IMR-90 (cell line): ENCODE results near the gene FUT8. TPM values are rescaled to one million over a fixed set of nuclear protein-coding genes. Genes with fewer than 3 reads are reported as not detected.

ENCODE experiments used
- ATAC-seq: fragments of 200-7000 bp; cut with Tn5 transposase; 2 replicates; pipeline ENCODE4 v1.9.1; 2020; ENCODE audit warnings: low read depth, mild to moderate bottlenecking, moderate library complexity
- BruUV-seq: library from RNA; stranded (reverse); fragments of 400-500 nt; replicated peaks from 2 replicates; lab custom pipeline; 2021; lab: Mats Ljungman, UMichigan
- CTCF ChIA-PET: fragments of 300-600 bp; formaldehyde crosslinking; extraction: SDS; loops from one replicate; lab custom pipeline; 2021; ENCODE audit warnings: antibody characterized with exemption; lab: Yijun Ruan, JAX
- POLR2A ChIA-PET: fragments of 300-600 bp; sonication (Branson Sonifier 250); formaldehyde crosslinking; loops from one replicate; lab custom pipeline; 2022; ENCODE audit warnings: antibody characterized with exemption; ENCODE audit not compliant: unreplicated experiment; lab: Charles Lee
- DNase-seq: peaks from one replicate; pipeline ENCODE4 v3.0.0; 2013
- H2AFZ ChIP-seq: replicated peaks from 2 replicates; pipeline ENCODE3; 2013; ENCODE audit warnings: low read length, mild to moderate bottlenecking; ENCODE audit not compliant: poor library complexity
- H2AK5ac ChIP-seq: 2 replicates; pipeline ENCODE4 v1.6.1; 2013; ENCODE audit warnings: low read depth, low read length, inconsistent platforms
- H2AK9ac ChIP-seq: replicated peaks from 2 replicates; pipeline ENCODE3; 2013; ENCODE audit warnings: mild to moderate bottlenecking, low read depth, low read length, moderate library complexity; ENCODE audit not compliant: poor library complexity
- H2BK120ac ChIP-seq: 2 replicates; pipeline ENCODE4 v1.6.1; 2013; ENCODE audit warnings: low read depth, low read length, inconsistent platforms
- H2BK15ac ChIP-seq: 3 replicates; pipeline ENCODE4 v1.6.1; 2013; ENCODE audit warnings: low read depth, low read length, inconsistent platforms
- H2BK20ac ChIP-seq: 2 replicates; pipeline ENCODE4 v1.6.1; 2013; ENCODE audit warnings: low read depth, mild to moderate bottlenecking, inconsistent platforms, low read length, moderate library complexity
- H2BK5ac ChIP-seq: 2 replicates; pipeline ENCODE4 v1.6.1; 2013; ENCODE audit warnings: mild to moderate bottlenecking, low read depth, low read length, inconsistent platforms; ENCODE audit not compliant: poor library complexity, severe bottlenecking
- H3K14ac ChIP-seq: replicated peaks from 2 replicates; pipeline ENCODE4 v1.6.1; 2013; ENCODE audit warnings: low read depth, low read length, inconsistent platforms
- H3K18ac ChIP-seq: 2 replicates; pipeline ENCODE4 v1.6.1; 2013; ENCODE audit warnings: low read depth, low read length, control low read depth
- H3K23ac ChIP-seq: 2 replicates; pipeline ENCODE4 v1.6.1; 2013; ENCODE audit warnings: low read depth, low read length, inconsistent platforms
- H3K27ac ChIP-seq: 2 replicates; pipeline ENCODE4 v1.5.1; 2013; ENCODE audit warnings: mild to moderate bottlenecking, control low read depth, low read length; ENCODE audit not compliant: insufficient read depth
- H3K27me3 ChIP-seq: 2 replicates; pipeline ENCODE4 v1.6.1; 2013; ENCODE audit warnings: low read length; ENCODE audit not compliant: control insufficient read depth, insufficient read depth
- H3K36me3 ChIP-seq: 2 replicates; pipeline ENCODE4 v1.6.1; 2013; ENCODE audit warnings: low read length, mixed read lengths; ENCODE audit not compliant: control insufficient read depth, insufficient read depth
- H3K4ac ChIP-seq: 2 replicates; pipeline ENCODE4 v1.6.1; 2013; ENCODE audit warnings: low read depth, low read length, inconsistent platforms
- H3K4me1 ChIP-seq: 2 replicates; pipeline ENCODE4 v1.6.1; 2013; ENCODE audit warnings: low read length, mixed read lengths; ENCODE audit not compliant: control insufficient read depth, insufficient read depth
- H3K4me2 ChIP-seq: 2 replicates; pipeline ENCODE4 v1.6.1; 2013; ENCODE audit warnings: low read depth, mild to moderate bottlenecking, control low read depth, low read length, moderate library complexity
- H3K4me3 ChIP-seq: 2 replicates; pipeline ENCODE4 v1.5.1; 2013; ENCODE audit warnings: low read depth, mild to moderate bottlenecking, control low read depth, low read length, moderate library complexity; ENCODE audit not compliant: insufficient read depth
- H3K56ac ChIP-seq: 2 replicates; pipeline ENCODE4 v1.6.1; 2013; ENCODE audit warnings: low read length, inconsistent platforms; ENCODE audit not compliant: insufficient read depth; ENCODE audit errors: extremely low read depth
- H3K79me1 ChIP-seq, 2 experiments: 2 replicates each; pipeline ENCODE4 v1.6.1; 2013; ENCODE audit warnings: low read length in 2 of 2, inconsistent platforms in 1 of 2, low read depth in 1 of 2
- H3K9ac ChIP-seq: 2 replicates; pipeline ENCODE4 v1.6.1; 2013; ENCODE audit warnings: low read depth, low read length, control low read depth
- H3K9me1 ChIP-seq: 2 replicates; pipeline ENCODE4 v1.6.1; 2013; ENCODE audit warnings: low read length, inconsistent platforms; ENCODE audit not compliant: insufficient read depth
- H3K9me3 ChIP-seq: 2 replicates; pipeline ENCODE4 v1.6.1; 2013; ENCODE audit warnings: low read length; ENCODE audit not compliant: control insufficient read depth, insufficient read depth
- H4K20me1 ChIP-seq: 2 replicates; pipeline ENCODE4 v1.6.1; 2013; ENCODE audit warnings: low read length, inconsistent platforms; ENCODE audit not compliant: insufficient read depth
- H4K5ac ChIP-seq: 2 replicates; pipeline ENCODE4 v1.6.1; 2013; ENCODE audit warnings: mild to moderate bottlenecking, low read depth, low read length, control low read depth
- H4K8ac ChIP-seq, 2 experiments: 2 replicates each; pipeline ENCODE4 v1.6.1; 2013; ENCODE audit warnings: low read depth in 2 of 2, low read length in 2 of 2, control low read depth in 1 of 2, inconsistent platforms in 1 of 2
- H4K91ac ChIP-seq: 2 replicates; pipeline ENCODE4 v1.6.1; 2013; ENCODE audit warnings: low read depth, low read length, inconsistent platforms; ENCODE audit not compliant: insufficient read depth
- BHLHE40 ChIP-seq: fragments of 150-350 bp; IDR thresholded peaks from 2 replicates; pipeline ENCODE4 v1.6.1; 2016; ENCODE audit warnings: mild to moderate bottlenecking, low read depth, low read length
- CEBPB ChIP-seq: IDR thresholded peaks from 2 replicates; pipeline ENCODE4 v1.6.1; 2012; ENCODE audit warnings: low read depth, low read length, improper control_type of control experiment
- CHD1 ChIP-seq: IDR thresholded peaks from 2 replicates; pipeline ENCODE4 v1.6.1; 2012; ENCODE audit warnings: low read depth, low read length, improper control_type of control experiment
- ELK1 ChIP-seq: fragments of 150-350 bp; IDR thresholded peaks from 2 replicates; pipeline ENCODE4 v1.6.1; 2016; ENCODE audit warnings: low read depth, mild to moderate bottlenecking, low read length, moderate library complexity, borderline replicate concordance
- FOS ChIP-seq: fragments of 150-350 bp; IDR thresholded peaks from 2 replicates; pipeline ENCODE4 v1.6.1; 2016; ENCODE audit warnings: low read depth, low read length
- MAFK ChIP-seq: IDR thresholded peaks from 2 replicates; pipeline ENCODE4 v1.6.1; 2012; ENCODE audit warnings: low read depth, low read length, improper control_type of control experiment
- MAZ ChIP-seq: IDR thresholded peaks from 2 replicates; pipeline ENCODE4 v1.6.1; 2012; ENCODE audit warnings: low read depth, mild to moderate bottlenecking, low read length, improper control_type of control experiment, moderate library complexity, borderline replicate concordance
- MXI1 ChIP-seq: IDR thresholded peaks from 2 replicates; pipeline ENCODE4 v1.6.1; 2012; ENCODE audit warnings: low read depth, mild to moderate bottlenecking, low read length, moderate library complexity, borderline replicate concordance
- NFE2L2 ChIP-seq: fragments of 150-350 bp; IDR thresholded peaks from 2 replicates; pipeline ENCODE4 v1.6.1; 2016; ENCODE audit warnings: low read depth, mild to moderate bottlenecking, low read length
- POLR2A ChIP-seq: IDR thresholded peaks from 2 replicates; pipeline ENCODE4 v1.6.1; 2012; ENCODE audit warnings: mild to moderate bottlenecking, low read depth, low read length
- RAD21 ChIP-seq: IDR thresholded peaks from 2 replicates; pipeline ENCODE4 v1.6.1; 2012; ENCODE audit warnings: low read length, improper control_type of control experiment
- RCOR1 ChIP-seq: IDR thresholded peaks from 2 replicates; pipeline ENCODE4 v1.6.1; 2012; ENCODE audit warnings: mild to moderate bottlenecking, low read length, improper control_type of control experiment; ENCODE audit not compliant: insufficient replicate concordance
- RFX5 ChIP-seq: IDR thresholded peaks from 2 replicates; pipeline ENCODE4 v1.8.0; 2012; ENCODE audit warnings: low read depth, mild to moderate bottlenecking, low read length, moderate library complexity
- SMC3 ChIP-seq: fragments of 150-350 bp; IDR thresholded peaks from 2 replicates; pipeline ENCODE4 v1.6.1; 2016; ENCODE audit warnings: low read depth, mild to moderate bottlenecking, antibody characterized with exemption, low read length, moderate library complexity
- WGBS, 2 experiments: methylation state at CpG; one replicate each; pipeline versions ENCODE4 v1.1.5 to v1.1.7; 2013; ENCODE audit warnings: missing lambda C conversion rate in 2 of 2; ENCODE audit not compliant: insufficient read length in 1 of 2; ENCODE audit errors: extremely low coverage in 2 of 2; 5-methylcytosine and 5-hydroxymethylcytosine counted together
- dilution Hi-C: fragments of 300-500 bp; cut with HindIII; formaldehyde crosslinking; loops from one replicate; pipeline ENCODE4 v1.14.3; 2018; ENCODE audit warnings: low sequenced_read_pairs; ENCODE audit not compliant: unreplicated experiment
- in situ Hi-C: fragments of 300-500 bp; cut with MboI; formaldehyde crosslinking; loops from 3 replicates; pipeline ENCODE4 v1.14.3; 2019; ENCODE audit warnings: low sequenced_read_pairs, inconsistent platforms, mixed read lengths
- intact Hi-C: fragments of 100-400 bp; cut with micrococcal nuclease; formaldehyde crosslinking; loops from 2 replicates; pipeline ENCODE4 v1.10.0; 2022
- polyA plus RNA-seq, 3 experiments: library from polyadenylated mRNA; depleted of rRNA; stranded (reverse); fragments of >200 nt; gene quantifications; 2 replicates each; pipeline ENCODE4 v1.2.3, GENCODE V29; 2012; ENCODE audit warnings: low replicate concordance in 1 of 3
- total RNA-seq: library from RNA; depleted of rRNA; stranded (reverse); fragments of >200 nt; gene quantifications from 2 replicates; pipeline ENCODE4 v1.2.3, GENCODE V29; 2012
- TF ChIP-seq, protein P1 (sequence below): fragments of 150-350 bp; IDR thresholded peaks from 2 replicates; pipeline ENCODE4 v1.6.1; 2017; ENCODE audit warnings: mild to moderate bottlenecking, antibody characterized with exemption, low read length, low read depth
- TF ChIP-seq, protein P2 (sequence below): conservative IDR thresholded peaks from 2 replicates; pipeline ENCODE4 v1.5.1; 2012; ENCODE audit warnings: mild to moderate bottlenecking, low read depth, low read length, improper control_type of control experiment

Gene FUT8
- total and polyA plus RNA-seq, 2 of the 4 experiments (the other 2 are of a cell fraction): 15.6 to 72.9 TPM

GRCh38 chr14:65410640-65411039 is 1.9 kb upstream of the FUT8 start:
- Histone ChIP-seq H3K9ac (no peak overlapping the region), H3K79me1 (peaks cover 5 to 7% of the 10 kb centered on the region in 2 experiments; a peak in 2 of 4 replicates), H3K9me3 (no peaks in the 10 kb centered on the region), H3K27me3 (no peaks in the 10 kb centered on the region), H3K4me2 (no peak overlapping the region), H2AFZ (no peak overlapping the region), H2BK20ac (no peak overlapping the region), H4K5ac (no peak overlapping the region), H4K91ac (no peak overlapping the region), H2BK15ac (no peak overlapping the region), H3K18ac (no peak overlapping the region), H3K9me1 (no peaks in the 10 kb centered on the region), H3K14ac (no peak overlapping the region), H2BK5ac (no peak overlapping the region), H2BK120ac (no peak overlapping the region), H3K4ac (no peak overlapping the region), H3K36me3 (no peaks in the 10 kb centered on the region), H3K56ac (no peak overlapping the region), H3K27ac (no peak overlapping the region), H3K4me3 (no peak overlapping the region), H3K23ac (no peak overlapping the region), H2AK9ac (no peak overlapping the region), H3K4me1 (no peaks in the 10 kb centered on the region), H4K20me1 (no peaks in the 10 kb centered on the region), H2AK5ac (no peak overlapping the region), H4K8ac (no peak overlapping the region)
- TF ChIP-seq MAZ (no peak), CEBPB (no peak), CHD1 (no peak), BHLHE40 (no peak), RCOR1 (no peak), POLR2A (no peak), FOS (no peak), SMC3 (no peak), ELK1 (no peak), MXI1 (no peak), MAFK (no peak), NFE2L2 (no peak), RFX5 (no peak), RAD21 (no peak)
- TF ChIP-seq, protein P1, sequence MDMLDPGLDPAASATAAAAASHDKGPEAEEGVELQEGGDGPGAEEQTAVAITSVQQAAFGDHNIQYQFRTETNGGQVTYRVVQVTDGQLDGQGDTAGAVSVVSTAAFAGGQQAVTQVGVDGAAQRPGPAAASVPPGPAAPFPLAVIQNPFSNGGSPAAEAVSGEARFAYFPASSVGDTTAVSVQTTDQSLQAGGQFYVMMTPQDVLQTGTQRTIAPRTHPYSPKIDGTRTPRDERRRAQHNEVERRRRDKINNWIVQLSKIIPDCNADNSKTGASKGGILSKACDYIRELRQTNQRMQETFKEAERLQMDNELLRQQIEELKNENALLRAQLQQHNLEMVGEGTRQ: no peak
- TF ChIP-seq, protein P2, sequence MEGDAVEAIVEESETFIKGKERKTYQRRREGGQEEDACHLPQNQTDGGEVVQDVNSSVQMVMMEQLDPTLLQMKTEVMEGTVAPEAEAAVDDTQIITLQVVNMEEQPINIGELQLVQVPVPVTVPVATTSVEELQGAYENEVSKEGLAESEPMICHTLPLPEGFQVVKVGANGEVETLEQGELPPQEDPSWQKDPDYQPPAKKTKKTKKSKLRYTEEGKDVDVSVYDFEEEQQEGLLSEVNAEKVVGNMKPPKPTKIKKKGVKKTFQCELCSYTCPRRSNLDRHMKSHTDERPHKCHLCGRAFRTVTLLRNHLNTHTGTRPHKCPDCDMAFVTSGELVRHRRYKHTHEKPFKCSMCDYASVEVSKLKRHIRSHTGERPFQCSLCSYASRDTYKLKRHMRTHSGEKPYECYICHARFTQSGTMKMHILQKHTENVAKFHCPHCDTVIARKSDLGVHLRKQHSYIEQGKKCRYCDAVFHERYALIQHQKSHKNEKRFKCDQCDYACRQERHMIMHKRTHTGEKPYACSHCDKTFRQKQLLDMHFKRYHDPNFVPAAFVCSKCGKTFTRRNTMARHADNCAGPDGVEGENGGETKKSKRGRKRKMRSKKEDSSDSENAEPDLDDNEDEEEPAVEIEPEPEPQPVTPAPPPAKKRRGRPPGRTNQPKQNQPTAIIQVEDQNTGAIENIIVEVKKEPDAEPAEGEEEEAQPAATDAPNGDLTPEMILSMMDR: no peak
- ATAC-seq (no peak), DNase-seq (no peak)
- WGBS, 2 experiments: no CpG with 5 or more reads among the region's 2 CpGs
- intact Hi-C loops: loop anchor here (5.0 kb wide), 3 partner anchors 48 to 423 kb away; partner anchors contain the start of gene FNTB
- in situ Hi-C loops: loop anchor here (5.0 kb wide), 1 partner anchor 243 kb away; no protein-coding TSS in a partner anchor
- POLR2A ChIA-PET: no interaction called here
- dilution Hi-C loops: no loop called here
- CTCF ChIA-PET: interaction anchor here (0.9 kb wide), 1 partner anchor 246 kb away, joined by 7 read pairs; no protein-coding TSS in a partner anchor
- BruUV-seq: no TSS peak
